Subcutaneous preadipocyte (primary cell): Measurements from ENCODE around the gene IZUMO4. TPM values are rescaled to one million over a fixed set of nuclear protein-coding genes. Genes with fewer than 3 reads are reported as not detected.

Source experiments
- total RNA-seq: library from RNA; depleted of rRNA; stranded (reverse); fragments of >200 nt; gene quantifications from 2 replicates; pipeline ENCODE4 v1.2.3, GENCODE V29; 2012

Gene IZUMO4
- 2.2 and 2.5 TPM in 2 replicates for total RNA-seq

GRCh38 chr19:2096480-2097202 is at the start of gene IZUMO4:
Gene IZUMO4, plus strand, starts transcription at chr19:2096915. Its CDS starts 31 bp downstream, at chr19:2096946.

GRCh38 chr19:2050991-2051772 is 45.5 kb upstream of the IZUMO4 start, which contains the start of gene MKNK2:
Gene MKNK2, minus strand, starts transcription at chr19:2051244. Its CDS starts 393 bp downstream, at chr19:2050851.

GRCh38 chr19:2096034-2096479 is 658 bp upstream of the IZUMO4 start, which contains the start of gene MOB3A:
Gene MOB3A, minus strand, starts transcription at chr19:2096326. Its CDS starts 17,766 bp downstream, at chr19:2078560.

Other genes with a start within 250 kb of the IZUMO4 start
- 13.9 and 25.7 TPM in 2 replicates for gene REXO1, start 248.4 kb upstream of the IZUMO4 start, total RNA-seq
- 6.6 and 11.7 TPM in 2 replicates for gene KLF16, start 233.3 kb upstream of the IZUMO4 start, total RNA-seq
- 58.4 and 64.3 TPM in 2 replicates for gene ABHD17A, start 211.4 kb upstream of the IZUMO4 start, total RNA-seq
- gene ADAT3, start 191.5 kb upstream of the IZUMO4 start, total RNA-seq, result 2.6 and 5.1 TPM in 2 replicates
- gene SCAMP4, start 191.5 kb upstream of the IZUMO4 start, total RNA-seq, result 47.8 and 48.3 TPM in 2 replicates
- gene CSNK1G2, start 155.7 kb upstream of the IZUMO4 start, total RNA-seq, result 63.2 and 95.8 TPM in 2 replicates
- 74.7 and 88.6 TPM in 2 replicates for gene BTBD2, start 81.2 kb upstream of the IZUMO4 start, total RNA-seq
- 84.5 and 103 TPM in 2 replicates for gene MKNK2, start 45.7 kb upstream of the IZUMO4 start, total RNA-seq
- 42.3 and 79.2 TPM in 2 replicates for gene MOB3A, start 589 bp upstream of the IZUMO4 start, total RNA-seq
- 123 and 169 TPM in 2 replicates for gene AP3D1, start 54.7 kb downstream of the IZUMO4 start, total RNA-seq
- 11.4 and 28.9 TPM in 2 replicates for gene DOT1L, start 67.0 kb downstream of the IZUMO4 start, total RNA-seq
- gene PLEKHJ1, start 139.4 kb downstream of the IZUMO4 start, total RNA-seq, result 46.7 TPM in 2 replicates
- gene SF3A2, start 139.9 kb downstream of the IZUMO4 start, total RNA-seq, result 30.9 and 32.1 TPM in 2 replicates
- gene AMH, start 152.4 kb downstream of the IZUMO4 start, total RNA-seq, result 0.37 and 2.0 TPM in 2 replicates
- gene JSRP1, start 159.5 kb downstream of the IZUMO4 start, total RNA-seq, result not detected in 2 replicates
- gene PEAK3, start 185.3 kb downstream of the IZUMO4 start, total RNA-seq, result not detected in 2 replicates
- gene LINGO3, start 211.2 kb downstream of the IZUMO4 start, total RNA-seq, result not detected in 2 replicates
- gene LSM7, start 231.7 kb downstream of the IZUMO4 start, total RNA-seq, result 83.1 and 131 TPM in 2 replicates
- 23.1 and 26.2 TPM in 2 replicates for gene SPPL2B, start 231.8 kb downstream of the IZUMO4 start, total RNA-seq